ENCODE results near the gene RGPD3. TPM values are rescaled to one million over a fixed set of nuclear protein-coding genes. Genes with fewer than 3 reads are reported as not detected.

The RGPD3 gene
- total and polyA plus RNA-seq, 4 donors: 0.07 to 0.85 (median 0.36) TPM

DNA sequence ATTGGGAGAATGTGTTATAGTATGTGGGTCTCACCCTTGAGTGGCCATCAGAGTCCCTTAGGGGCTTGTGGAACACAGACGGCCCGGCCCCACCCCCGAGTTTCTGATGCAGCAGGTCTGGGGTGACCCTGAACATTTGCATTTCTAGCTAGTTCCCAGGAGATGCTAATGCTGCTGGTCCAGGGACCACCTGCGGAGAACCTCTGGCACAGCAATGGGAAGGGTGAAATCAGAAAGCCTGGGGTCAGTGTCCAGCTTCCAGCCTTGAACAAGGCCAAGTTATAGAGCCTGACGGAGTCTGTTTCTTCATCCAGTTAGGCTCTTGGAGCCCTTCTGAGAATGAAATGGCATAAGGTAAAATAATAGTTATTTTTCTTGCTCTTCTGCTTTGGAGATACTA is 126.5 kb downstream of the RGPD3 start (continued):
- TF ChIP-seq, protein P1, sequence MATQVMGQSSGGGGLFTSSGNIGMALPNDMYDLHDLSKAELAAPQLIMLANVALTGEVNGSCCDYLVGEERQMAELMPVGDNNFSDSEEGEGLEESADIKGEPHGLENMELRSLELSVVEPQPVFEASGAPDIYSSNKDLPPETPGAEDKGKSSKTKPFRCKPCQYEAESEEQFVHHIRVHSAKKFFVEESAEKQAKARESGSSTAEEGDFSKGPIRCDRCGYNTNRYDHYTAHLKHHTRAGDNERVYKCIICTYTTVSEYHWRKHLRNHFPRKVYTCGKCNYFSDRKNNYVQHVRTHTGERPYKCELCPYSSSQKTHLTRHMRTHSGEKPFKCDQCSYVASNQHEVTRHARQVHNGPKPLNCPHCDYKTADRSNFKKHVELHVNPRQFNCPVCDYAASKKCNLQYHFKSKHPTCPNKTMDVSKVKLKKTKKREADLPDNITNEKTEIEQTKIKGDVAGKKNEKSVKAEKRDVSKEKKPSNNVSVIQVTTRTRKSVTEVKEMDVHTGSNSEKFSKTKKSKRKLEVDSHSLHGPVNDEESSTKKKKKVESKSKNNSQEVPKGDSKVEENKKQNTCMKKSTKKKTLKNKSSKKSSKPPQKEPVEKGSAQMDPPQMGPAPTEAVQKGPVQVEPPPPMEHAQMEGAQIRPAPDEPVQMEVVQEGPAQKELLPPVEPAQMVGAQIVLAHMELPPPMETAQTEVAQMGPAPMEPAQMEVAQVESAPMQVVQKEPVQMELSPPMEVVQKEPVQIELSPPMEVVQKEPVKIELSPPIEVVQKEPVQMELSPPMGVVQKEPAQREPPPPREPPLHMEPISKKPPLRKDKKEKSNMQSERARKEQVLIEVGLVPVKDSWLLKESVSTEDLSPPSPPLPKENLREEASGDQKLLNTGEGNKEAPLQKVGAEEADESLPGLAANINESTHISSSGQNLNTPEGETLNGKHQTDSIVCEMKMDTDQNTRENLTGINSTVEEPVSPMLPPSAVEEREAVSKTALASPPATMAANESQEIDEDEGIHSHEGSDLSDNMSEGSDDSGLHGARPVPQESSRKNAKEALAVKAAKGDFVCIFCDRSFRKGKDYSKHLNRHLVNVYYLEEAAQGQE (IDR thresholded peaks at IDR 0.05): no peak
- no peak for TF ChIP-seq HNF4G (IDR thresholded peaks at IDR 0.05)

Other genes starting within 250 kb of the RGPD3 start
- under 1 TPM; under 0.01 to 0.05 TPM for gene CD8B2, start 19.0 kb upstream of the RGPD3 start, total RNA-seq
- not detected for gene CD8B2, start 19.0 kb upstream of the RGPD3 start, polyA plus RNA-seq

Measured in liver (tissue), 5 donors.